Measurements from ENCODE around the gene RELA. TPM values are rescaled to one million over a fixed set of nuclear protein-coding genes. Genes with fewer than 3 reads are reported as not detected.

RELA gene
- total and polyA plus RNA-seq, 10 of the 15 experiments (the other 5 are each of a cell fraction or from before 2014, with no cell fraction given), result 5.1 to 56.4 (median 34.2) TPM

- Histone ChIP-seq H3K9me3 (replicated peaks; ENCODE audit: control insufficient read depth, insufficient read depth, low read length) (no peaks in the 10 kb centered on the region), H3K9ac (ENCODE audit: control insufficient read depth, insufficient read depth, low read length) (no peak overlapping the region), H4K20me1 (ENCODE audit: control insufficient read depth, insufficient read depth) (no peaks in the 10 kb centered on the region), H2AFZ (ENCODE audit: control insufficient read depth, low read depth, low read length) (no peak overlapping the region), H3K4me1 (ENCODE audit: control insufficient read depth, insufficient read depth, low read length) (no peaks in the 10 kb centered on the region), H3K36me3 (ENCODE audit: control insufficient read depth in 2 of 2, insufficient read depth in 2 of 2, low read length in 1 of 2) (peaks cover 18 to 28% of the 10 kb centered on the region in 2 experiments; a peak in 3 of 4 replicates), H3K27ac (ENCODE audit: control insufficient read depth, insufficient read depth) (no peak overlapping the region), H3K4me3 (no peak overlapping the region), H3K79me2 (ENCODE audit: control insufficient read depth, insufficient read depth, low read length) (no peaks in the 10 kb centered on the region), H3K27me3 (replicated peaks in 1 of 2; ENCODE audit: control insufficient read depth in 2 of 2, insufficient read depth in 2 of 2, low read length in 1 of 2) (no peaks in the 10 kb centered on the region), H3K4me2 (ENCODE audit: control insufficient read depth, insufficient read depth) (no peak overlapping the region)
- in situ Hi-C loops (cut with MboI) (no loop called here), intact Hi-C loops (cut with micrococcal nuclease; ENCODE audit: unreplicated experiment) (no loop called here)
- RAD21 ChIA-PET (ENCODE audit: unreplicated experiment), result interaction anchor here (0.5 to 0.7 kb wide), 2 partner anchors 28 to 460 kb away, joined by 3 read pairs; no protein-coding TSS in a partner anchor
- 100% methylated on average over 1 of the region's 1 CpG for WGBS (ENCODE audit: insufficient coverage, insufficient replicate concordance, low lambda C conversion rate, missing lambda C conversion rate)
- ATAC-seq (no peak), DNase-seq (ENCODE audit: low read depth, low spot score) (no peak), FAIRE-seq (no peak)
- SMC1A ChIA-PET (ENCODE audit: uncharacterized antibody, unreplicated experiment), result interaction anchor here (1.9 kb wide), 1 partner anchor 11 kb away, joined by 6 read pairs; no protein-coding TSS in a partner anchor
- no peak for TF ChIP-seq NKRF (conservative IDR thresholded peaks at IDR 0.05)
- no peak for TF ChIP-seq ZNF207 (IDR thresholded peaks at IDR 0.05; ENCODE audit: borderline replicate concordance)
- no peak for TF ChIP-seq CHD2 (IDR thresholded peaks at IDR 0.05; ENCODE audit: borderline replicate concordance, low read depth, low read length)
- no peak for TF ChIP-seq JUNB (IDR thresholded peaks at IDR 0.05)
- no peak for TF ChIP-seq ZNF274 (IDR thresholded peaks at IDR 0.05; ENCODE audit: insufficient read depth, insufficient read length)
- TF ChIP-seq MEF2B (IDR thresholded peaks at IDR 0.05; ENCODE audit: partially characterized antibody, poor library complexity, severe bottlenecking), result no peak
- TF ChIP-seq ZNF687 (IDR thresholded peaks at IDR 0.05), result no peak
- TF ChIP-seq MTA2 (IDR thresholded peaks at IDR 0.05; ENCODE audit: low read depth), result no peak
- POLR2A ChIA-PET, result interaction anchor here (0.6 to 1.4 kb wide), 6 partner anchors 9 to 34 kb away, joined by 3 to 5 read pairs (median 3); partner anchors contain the start of genes PCNX3 and ZNRD2
- no TSS peak for BruUV-seq (replicated peaks)
- CTCF ChIA-PET, result interaction anchor here (0.6 to 1.5 kb wide), 5 partner anchors 9 to 275 kb away, joined by 3 to 8 read pairs (median 4); partner anchors contain the start of genes KCNK7 and PCNX3
These were observed 58.5 kb downstream of the RELA start for GRCh38 chr11:65604258-65604657.

Small RNAs within 50 kb of the gene (microRNA-seq; reads per million reads assigned to microRNA genes)
- 0.94 reads per million for gene MIR4489
- gene MIR4690, result 0.75 reads per million

Small RNAs within 50 kb of the gene (small RNA-seq; reads per million reads assigned to genes)
- gene MIR4489 (0.12 reads per million), gene MIR4690 (1.4 reads per million, percentile 47 among the genes with 10 or more reads in this experiment), gene RN7SL309P (not detected)

Other genes starting within 250 kb of the RELA start
Only the 7 nearest of the 23 such genes appear.
- 63.3 and 74.6 TPM in 2 replicates for gene EHBP1L1, start 86.9 kb downstream of the RELA start, total RNA-seq (2014; rRNA removed)
- gene EHBP1L1, start 86.9 kb downstream of the RELA start, total RNA-seq (2014; rRNA removed; fragmentation: Illumina TruSeq; extraction: Trizol), result 32.9 and 37.1 TPM in 2 replicates
- gene EHBP1L1, start 86.9 kb downstream of the RELA start, total RNA-seq (2021), result 90.7 and 92.7 TPM in 2 replicates
- gene EHBP1L1, start 86.9 kb downstream of the RELA start, polyA plus RNA-seq (2011; rRNA removed), result 21.5 and 28.4 TPM in 2 replicates
- gene EHBP1L1, start 86.9 kb downstream of the RELA start, polyA plus RNA-seq (2014; fragmentation: Illumina TruSeq; extraction: Trizol), result 34.3 and 39.8 TPM in 2 replicates
- under 1 TPM; 0.06 to 0.09 TPM for gene EHBP1L1, start 86.9 kb downstream of the RELA start, polyA plus RNA-seq (2014; fragmentation: Nextera tagmentation; extraction: Ambion mirVana)
- 99.4 and 117 TPM in 2 replicates for gene EHBP1L1, start 86.9 kb downstream of the RELA start, polyA plus RNA-seq (2014; rRNA removed)
- 10 to 100 TPM; 15.5 to 18.9 TPM for gene EHBP1L1, start 86.9 kb downstream of the RELA start, polyA plus RNA-seq (2016; fragmentation: Nextera tagmentation; extraction: Ambion mirVana)
- 0.16 and 0.23 TPM in 2 replicates for gene KCNK7, start 67.1 kb downstream of the RELA start, total RNA-seq (2014; rRNA removed)
- gene KCNK7, start 67.1 kb downstream of the RELA start, total RNA-seq (2014; rRNA removed; fragmentation: Illumina TruSeq; extraction: Trizol), result not detected in 2 replicates
- gene KCNK7, start 67.1 kb downstream of the RELA start, total RNA-seq (2021), result 0.29 and 0.54 TPM in 2 replicates
- not detected in 2 replicates for gene KCNK7, start 67.1 kb downstream of the RELA start, polyA plus RNA-seq (2011; rRNA removed)
- not detected in 2 replicates for gene KCNK7, start 67.1 kb downstream of the RELA start, polyA plus RNA-seq (2014; fragmentation: Illumina TruSeq; extraction: Trizol)
- gene KCNK7, start 67.1 kb downstream of the RELA start, polyA plus RNA-seq (2014; fragmentation: Nextera tagmentation; extraction: Ambion mirVana), result under 1 TPM in 1 of 2 experiments, not detected in 1; 0.11 TPM
- 0.15 TPM in 1 of 2 replicates, not detected in the other for gene KCNK7, start 67.1 kb downstream of the RELA start, polyA plus RNA-seq (2014; rRNA removed)
- gene KCNK7, start 67.1 kb downstream of the RELA start, polyA plus RNA-seq (2016; fragmentation: Nextera tagmentation; extraction: Ambion mirVana), result not detected
- 37.4 and 39.9 TPM in 2 replicates for gene MAP3K11, start 48.7 kb downstream of the RELA start, total RNA-seq (2014; rRNA removed)
- 13.6 and 15.1 TPM in 2 replicates for gene MAP3K11, start 48.7 kb downstream of the RELA start, total RNA-seq (2014; rRNA removed; fragmentation: Illumina TruSeq; extraction: Trizol)
- 62.6 and 64.7 TPM in 2 replicates for gene MAP3K11, start 48.7 kb downstream of the RELA start, total RNA-seq (2021)
- 17.0 and 27.9 TPM in 2 replicates for gene MAP3K11, start 48.7 kb downstream of the RELA start, polyA plus RNA-seq (2011; rRNA removed)
- gene MAP3K11, start 48.7 kb downstream of the RELA start, polyA plus RNA-seq (2014; fragmentation: Illumina TruSeq; extraction: Trizol), result 6.6 and 14.0 TPM in 2 replicates
- gene MAP3K11, start 48.7 kb downstream of the RELA start, polyA plus RNA-seq (2014; fragmentation: Nextera tagmentation; extraction: Ambion mirVana), result 1 to 10 TPM; 1.5 to 1.9 TPM
- 51.8 and 58.7 TPM in 2 replicates for gene MAP3K11, start 48.7 kb downstream of the RELA start, polyA plus RNA-seq (2014; rRNA removed)
- gene MAP3K11, start 48.7 kb downstream of the RELA start, polyA plus RNA-seq (2016; fragmentation: Nextera tagmentation; extraction: Ambion mirVana), result 10 to 100 TPM; 22.1 to 27.3 TPM
- 14.0 and 19.9 TPM in 2 replicates for gene PCNX3, start 47.1 kb downstream of the RELA start, total RNA-seq (2014; rRNA removed)
- 5.4 and 7.3 TPM in 2 replicates for gene PCNX3, start 47.1 kb downstream of the RELA start, total RNA-seq (2014; rRNA removed; fragmentation: Illumina TruSeq; extraction: Trizol)
- gene PCNX3, start 47.1 kb downstream of the RELA start, total RNA-seq (2021), result 39.0 and 46.6 TPM in 2 replicates
- gene PCNX3, start 47.1 kb downstream of the RELA start, polyA plus RNA-seq (2011; rRNA removed), result 2.9 and 8.2 TPM in 2 replicates
- 1.7 and 8.6 TPM in 2 replicates for gene PCNX3, start 47.1 kb downstream of the RELA start, polyA plus RNA-seq (2014; fragmentation: Illumina TruSeq; extraction: Trizol)
- gene PCNX3, start 47.1 kb downstream of the RELA start, polyA plus RNA-seq (2014; fragmentation: Nextera tagmentation; extraction: Ambion mirVana), result under 1 TPM; 0.03 to 0.15 TPM
- gene PCNX3, start 47.1 kb downstream of the RELA start, polyA plus RNA-seq (2014; rRNA removed), result 34.1 and 40.2 TPM in 2 replicates
- gene PCNX3, start 47.1 kb downstream of the RELA start, polyA plus RNA-seq (2016; fragmentation: Nextera tagmentation; extraction: Ambion mirVana), result 10 to 100 TPM in 1 of 2 experiments, 1 to 10 TPM in 1; 6.8 to 10.3 TPM
- gene SIPA1, start 24.8 kb downstream of the RELA start, total RNA-seq (2014; rRNA removed), result 51.7 and 61.2 TPM in 2 replicates
- 26.9 and 34.2 TPM in 2 replicates for gene SIPA1, start 24.8 kb downstream of the RELA start, total RNA-seq (2014; rRNA removed; fragmentation: Illumina TruSeq; extraction: Trizol)
- 132 and 139 TPM in 2 replicates for gene SIPA1, start 24.8 kb downstream of the RELA start, total RNA-seq (2021)
- 24.0 and 64.1 TPM in 2 replicates for gene SIPA1, start 24.8 kb downstream of the RELA start, polyA plus RNA-seq (2011; rRNA removed)
- gene SIPA1, start 24.8 kb downstream of the RELA start, polyA plus RNA-seq (2014; fragmentation: Illumina TruSeq; extraction: Trizol), result 4.9 and 16.0 TPM in 2 replicates
- 1 to 10 TPM; 1.0 to 5.5 TPM for gene SIPA1, start 24.8 kb downstream of the RELA start, polyA plus RNA-seq (2014; fragmentation: Nextera tagmentation; extraction: Ambion mirVana)
- gene SIPA1, start 24.8 kb downstream of the RELA start, polyA plus RNA-seq (2014; rRNA removed), result 64.2 and 66.8 TPM in 2 replicates
- gene SIPA1, start 24.8 kb downstream of the RELA start, polyA plus RNA-seq (2016; fragmentation: Nextera tagmentation; extraction: Ambion mirVana), result 10 to 100 TPM; 18.3 to 32.7 TPM
- 46.5 and 46.6 TPM in 2 replicates for gene KAT5, start 49.3 kb upstream of the RELA start, total RNA-seq (2014; rRNA removed)
- gene KAT5, start 49.3 kb upstream of the RELA start, total RNA-seq (2014; rRNA removed; fragmentation: Illumina TruSeq; extraction: Trizol), result 35.0 and 42.2 TPM in 2 replicates
- gene KAT5, start 49.3 kb upstream of the RELA start, total RNA-seq (2021), result 53.8 and 66.1 TPM in 2 replicates
- gene KAT5, start 49.3 kb upstream of the RELA start, polyA plus RNA-seq (2011; rRNA removed), result 25.0 and 48.6 TPM in 2 replicates
- 39.5 and 46.5 TPM in 2 replicates for gene KAT5, start 49.3 kb upstream of the RELA start, polyA plus RNA-seq (2014; fragmentation: Illumina TruSeq; extraction: Trizol)
- gene KAT5, start 49.3 kb upstream of the RELA start, polyA plus RNA-seq (2014; fragmentation: Nextera tagmentation; extraction: Ambion mirVana), result 10 to 100 TPM in 1 of 2 experiments, 1 to 10 TPM in 1; 3.4 to 10.2 TPM
- gene KAT5, start 49.3 kb upstream of the RELA start, polyA plus RNA-seq (2014; rRNA removed), result 58.6 and 61.5 TPM in 2 replicates
- gene KAT5, start 49.3 kb upstream of the RELA start, polyA plus RNA-seq (2016; fragmentation: Nextera tagmentation; extraction: Ambion mirVana), result 10 to 100 TPM; 42.8 to 46.1 TPM
- 51.9 and 57.9 TPM in 2 replicates for gene RNASEH2C, start 57.9 kb upstream of the RELA start, total RNA-seq (2014; rRNA removed)
- 20.0 and 21.1 TPM in 2 replicates for gene RNASEH2C, start 57.9 kb upstream of the RELA start, total RNA-seq (2014; rRNA removed; fragmentation: Illumina TruSeq; extraction: Trizol)
- 110 and 111 TPM in 2 replicates for gene RNASEH2C, start 57.9 kb upstream of the RELA start, total RNA-seq (2021)
- 20.0 and 36.8 TPM in 2 replicates for gene RNASEH2C, start 57.9 kb upstream of the RELA start, polyA plus RNA-seq (2011; rRNA removed)
- gene RNASEH2C, start 57.9 kb upstream of the RELA start, polyA plus RNA-seq (2014; fragmentation: Illumina TruSeq; extraction: Trizol), result 7.4 and 9.7 TPM in 2 replicates
- 10 to 100 TPM in 1 of 2 experiments, 1 to 10 TPM in 1; 5.0 to 27.1 TPM for gene RNASEH2C, start 57.9 kb upstream of the RELA start, polyA plus RNA-seq (2014; fragmentation: Nextera tagmentation; extraction: Ambion mirVana)
- gene RNASEH2C, start 57.9 kb upstream of the RELA start, polyA plus RNA-seq (2014; rRNA removed), result 57.4 and 71.6 TPM in 2 replicates
- gene RNASEH2C, start 57.9 kb upstream of the RELA start, polyA plus RNA-seq (2016; fragmentation: Nextera tagmentation; extraction: Ambion mirVana), result 100 to 1,000 TPM; 141 to 160 TPM